Activated naive CD4-positive, alpha-beta T cell treated with anti-CD3 and anti-CD28 coated beads, Interleukin-2, amount 50 U/mL, for 72 hours (primary cell): ENCODE measurements around the gene JMY. TPM values are rescaled to one million over a fixed set of nuclear protein-coding genes. Genes with fewer than 3 reads are reported as not detected.

Source experiments
- ATAC-seq, 2 donors: fragments of 150-1000 bp; cut with Tn5 transposase; 2 replicates each; pipeline ENCODE4 v1.10.0; 2021; ENCODE audit warnings: mild to moderate bottlenecking in 2 of 2, moderate library complexity in 2 of 2
- DNase-seq, 2 donors: peaks; one replicate each; pipeline ENCODE4 v3.0.0; 2021 to 2022; ENCODE audit warnings: low spot score in 2 of 2
- H3K27ac Mint-ChIP-seq, 2 donors: one replicate each; pipeline ENCODE4 v1.8.0; 2022; ENCODE audit warnings: mild to moderate bottlenecking in 2 of 2, mixed read lengths in 2 of 2
- H3K36me3 Mint-ChIP-seq, 2 donors: one replicate each; pipeline ENCODE4 v1.8.0; 2022; ENCODE audit warnings: mixed read lengths in 2 of 2
- H3K9me3 Mint-ChIP-seq, 2 donors: one replicate each; pipeline ENCODE4 v1.8.0; 2022; ENCODE audit warnings: mixed read lengths in 2 of 2
- total RNA-seq, 2 donors: library from RNA; stranded (reverse); gene quantifications; one replicate each; pipeline ENCODE4 v1.2.3, GENCODE V29; 2022

JMY gene, protein sequence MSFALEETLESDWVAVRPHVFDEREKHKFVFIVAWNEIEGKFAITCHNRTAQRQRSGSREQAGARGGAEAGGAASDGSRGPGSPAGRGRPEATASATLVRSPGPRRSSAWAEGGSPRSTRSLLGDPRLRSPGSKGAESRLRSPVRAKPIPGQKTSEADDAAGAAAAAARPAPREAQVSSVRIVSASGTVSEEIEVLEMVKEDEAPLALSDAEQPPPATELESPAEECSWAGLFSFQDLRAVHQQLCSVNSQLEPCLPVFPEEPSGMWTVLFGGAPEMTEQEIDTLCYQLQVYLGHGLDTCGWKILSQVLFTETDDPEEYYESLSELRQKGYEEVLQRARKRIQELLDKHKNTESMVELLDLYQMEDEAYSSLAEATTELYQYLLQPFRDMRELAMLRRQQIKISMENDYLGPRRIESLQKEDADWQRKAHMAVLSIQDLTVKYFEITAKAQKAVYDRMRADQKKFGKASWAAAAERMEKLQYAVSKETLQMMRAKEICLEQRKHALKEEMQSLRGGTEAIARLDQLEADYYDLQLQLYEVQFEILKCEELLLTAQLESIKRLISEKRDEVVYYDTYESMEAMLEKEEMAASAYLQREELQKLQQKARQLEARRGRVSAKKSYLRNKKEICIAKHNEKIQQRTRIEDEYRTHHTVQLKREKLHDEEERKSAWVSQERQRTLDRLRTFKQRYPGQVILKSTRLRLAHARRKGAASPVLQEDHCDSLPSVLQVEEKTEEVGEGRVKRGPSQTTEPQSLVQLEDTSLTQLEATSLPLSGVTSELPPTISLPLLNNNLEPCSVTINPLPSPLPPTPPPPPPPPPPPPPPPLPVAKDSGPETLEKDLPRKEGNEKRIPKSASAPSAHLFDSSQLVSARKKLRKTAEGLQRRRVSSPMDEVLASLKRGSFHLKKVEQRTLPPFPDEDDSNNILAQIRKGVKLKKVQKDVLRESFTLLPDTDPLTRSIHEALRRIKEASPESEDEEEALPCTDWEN
- total RNA-seq, result 10 to 100 TPM in 1 of 2 donors, 1 to 10 TPM in 1; 7.4 to 10.0 TPM

DNA sequence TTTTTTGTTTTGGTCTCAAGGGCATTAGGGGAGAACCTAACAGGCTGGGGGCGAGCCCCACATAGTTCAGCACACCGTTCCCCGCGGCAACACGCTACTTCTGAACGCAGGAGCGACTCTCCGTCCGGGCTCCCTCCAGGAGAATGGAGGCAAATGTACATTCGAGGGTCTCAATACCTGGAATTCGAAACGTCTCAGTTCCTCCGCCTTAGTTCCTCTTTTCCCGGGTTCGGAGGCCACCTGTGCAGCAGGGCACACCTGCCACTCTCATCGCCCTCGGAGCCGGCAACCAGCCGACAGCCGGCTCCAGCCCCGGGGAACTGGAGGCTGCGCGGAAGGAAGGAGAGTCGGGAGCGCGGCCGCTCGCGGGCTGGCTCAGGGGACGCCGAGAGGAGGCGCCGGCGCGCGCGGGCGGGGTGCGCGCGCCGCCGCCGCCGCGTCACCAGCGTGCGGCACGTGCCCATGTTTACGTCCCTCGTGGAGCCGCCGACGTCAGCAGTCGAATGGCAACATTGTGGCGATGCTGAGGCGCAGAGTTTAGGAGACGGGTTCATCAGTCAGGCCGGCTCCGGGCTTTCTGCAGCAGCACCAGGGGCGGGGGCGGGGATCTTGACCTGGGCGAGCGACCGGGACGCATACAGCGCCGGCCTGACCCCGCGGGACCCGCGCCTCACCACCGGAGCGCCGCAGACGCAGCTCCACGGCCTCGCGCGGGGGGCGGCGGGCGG is at the start of gene JMY:
Gene JMY (plus strand): TSS at position 498 of the 728 bp plus-strand sequence. CDS start 520 bp downstream, outside the sequence.
- Mint-ChIP-seq H3K27ac (peak within 1 kb of the TSS; percentile 99 to 100), H3K36me3 (peaks cover 10 to 15% of the 10 kb centered on the region in 2 donors), H3K9me3 (no peaks in the 10 kb centered on the region)
- ATAC-seq, result peak; percentile 71 to 81
- peak; percentile 73 to 83 for DNase-seq

GRCh38 chr5:79186455-79186854 is 49.5 kb upstream of the JMY start:
- DNase-seq (no peak), ATAC-seq (no peak)
- Mint-ChIP-seq H3K9me3 (no peaks in the 10 kb centered on the region), H3K36me3 (no peaks in the 10 kb centered on the region), H3K27ac (no peak overlapping the region)

GRCh38 chr5:79189439-79190234 is 46.3 kb upstream of the JMY start:
- no peak for ATAC-seq
- DNase-seq, result no peak
- Mint-ChIP-seq H3K36me3 (no peaks in the 10 kb centered on the region), H3K27ac (no peak overlapping the region), H3K9me3 (no peaks in the 10 kb centered on the region)

- Mint-ChIP-seq H3K36me3 (no peaks in the 10 kb centered on the region), H3K27ac (no peak overlapping the region), H3K9me3 (no peaks in the 10 kb centered on the region)
- ATAC-seq (no peak), DNase-seq (no peak)
These were observed 45.7 kb upstream of the JMY start for GRCh38 chr5:79190235-79190529.

DNA sequence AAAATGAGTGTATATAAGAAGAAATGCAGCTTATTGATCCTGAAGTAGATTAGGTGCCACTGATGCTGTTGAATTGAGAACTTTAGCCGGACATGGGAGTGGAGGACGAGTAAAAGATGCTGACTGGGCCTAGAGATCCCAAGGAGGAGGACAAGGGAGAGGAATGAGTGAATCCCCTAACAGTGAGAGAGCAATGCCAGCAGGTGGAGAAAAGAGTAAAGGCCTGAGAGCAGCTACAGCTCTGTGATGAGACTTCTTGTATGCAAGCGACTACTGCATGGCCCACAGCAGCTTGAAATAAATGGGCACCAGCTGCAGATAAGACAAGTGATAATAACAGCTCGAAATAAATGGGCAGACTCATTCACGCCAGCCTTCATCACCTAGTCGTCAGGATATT is 44.5 kb upstream of the JMY start:
- ATAC-seq (no peak), DNase-seq (no peak)
- Mint-ChIP-seq H3K27ac (peak overlapping the region in 1 of 2 donors; percentile 57), H3K9me3 (no peaks in the 10 kb centered on the region), H3K36me3 (no peaks in the 10 kb centered on the region)

- Mint-ChIP-seq H3K27ac (no peak overlapping the region), H3K36me3 (no peaks in the 10 kb centered on the region), H3K9me3 (no peaks in the 10 kb centered on the region)
- ATAC-seq (no peak), DNase-seq (no peak)
These were observed 42.3 kb upstream of the JMY start for GRCh38 chr5:79193643-79194042.

GRCh38 chr5:79200573-79201183 is 35.3 kb upstream of the JMY start:
- ATAC-seq, result no peak
- Mint-ChIP-seq H3K27ac (peak overlapping the region in 1 of 2 donors; percentile 37), H3K36me3 (no peaks in the 10 kb centered on the region), H3K9me3 (no peaks in the 10 kb centered on the region)
- DNase-seq, result no peak

DNA sequence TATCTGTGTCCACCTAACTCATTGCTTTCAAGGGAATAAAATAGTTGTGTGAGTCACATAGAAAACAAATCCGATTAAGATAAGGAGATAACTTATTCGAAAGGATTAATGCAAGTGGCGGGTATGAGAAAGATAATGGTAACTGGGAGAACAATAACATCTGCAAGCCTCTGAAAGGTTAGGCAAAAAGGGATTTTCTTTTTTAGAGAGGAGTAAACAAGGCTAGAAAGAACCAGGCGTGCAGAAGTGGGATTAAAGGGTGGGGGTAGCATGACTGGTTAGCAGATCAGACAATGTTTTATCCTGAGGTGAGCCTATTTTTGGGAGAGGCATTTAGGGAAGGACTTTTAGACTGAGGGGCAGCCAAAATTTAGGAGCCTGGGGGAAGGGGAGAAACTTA is 34.7 kb upstream of the JMY start:
- no peak for ATAC-seq

DNA sequence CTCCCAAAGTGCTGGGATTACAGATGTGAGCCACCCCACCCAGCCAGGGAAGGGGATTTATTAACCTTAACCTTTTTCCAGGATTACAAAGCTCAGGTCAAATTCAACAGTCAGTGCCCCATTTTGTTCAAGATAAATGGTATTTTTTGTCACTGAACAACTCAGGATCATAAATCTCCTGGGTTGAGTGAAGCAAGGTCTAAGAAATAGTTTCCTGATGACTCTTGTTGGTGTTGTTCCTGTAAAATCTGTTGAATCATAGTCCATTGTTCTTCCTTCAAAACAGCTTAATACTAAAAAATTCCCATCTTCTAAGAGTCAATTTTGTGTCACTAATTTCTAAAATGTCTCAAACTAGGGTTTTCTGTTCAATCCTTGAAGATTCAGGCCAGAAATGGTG is 33.9 kb upstream of the JMY start:
- no peak for DNase-seq
- Mint-ChIP-seq H3K36me3 (no peaks in the 10 kb centered on the region), H3K27ac (no peak overlapping the region), H3K9me3 (no peaks in the 10 kb centered on the region)
- ATAC-seq, result no peak

More for the DNA sequence above, 34.7 kb upstream of the JMY start:
- Mint-ChIP-seq H3K36me3 (no peaks in the 10 kb centered on the region), H3K9me3 (no peaks in the 10 kb centered on the region), H3K27ac (no peak overlapping the region)
- no peak for DNase-seq

DNA sequence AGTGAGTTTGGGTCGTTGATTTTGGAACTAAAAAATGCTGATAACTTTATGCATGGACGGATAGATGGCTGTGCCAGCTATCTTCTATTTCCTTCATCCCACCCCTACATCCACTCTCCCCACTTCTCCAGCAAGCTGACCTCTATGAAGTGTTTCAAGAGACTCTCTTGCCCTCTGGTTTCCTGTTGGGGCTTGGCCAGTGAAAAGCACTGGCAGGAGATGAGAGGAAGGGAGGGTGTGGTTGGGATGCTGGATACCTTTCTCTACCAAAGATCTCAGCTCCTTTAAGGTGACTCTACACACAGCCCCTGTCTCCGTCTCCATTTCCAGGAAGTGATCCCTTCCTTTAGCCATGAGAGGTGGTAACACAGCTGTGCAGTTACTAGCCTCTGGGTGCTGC is 30.0 kb upstream of the JMY start:
- Mint-ChIP-seq H3K36me3 (no peaks in the 10 kb centered on the region), H3K27ac (no peak overlapping the region), H3K9me3 (no peaks in the 10 kb centered on the region)
- DNase-seq (no peak), ATAC-seq (no peak)

GRCh38 chr5:79206541-79206940 is 29.4 kb upstream of the JMY start:
- Mint-ChIP-seq H3K9me3 (no peaks in the 10 kb centered on the region), H3K27ac (no peak overlapping the region), H3K36me3 (no peaks in the 10 kb centered on the region)
- no peak for ATAC-seq
- no peak for DNase-seq

DNA sequence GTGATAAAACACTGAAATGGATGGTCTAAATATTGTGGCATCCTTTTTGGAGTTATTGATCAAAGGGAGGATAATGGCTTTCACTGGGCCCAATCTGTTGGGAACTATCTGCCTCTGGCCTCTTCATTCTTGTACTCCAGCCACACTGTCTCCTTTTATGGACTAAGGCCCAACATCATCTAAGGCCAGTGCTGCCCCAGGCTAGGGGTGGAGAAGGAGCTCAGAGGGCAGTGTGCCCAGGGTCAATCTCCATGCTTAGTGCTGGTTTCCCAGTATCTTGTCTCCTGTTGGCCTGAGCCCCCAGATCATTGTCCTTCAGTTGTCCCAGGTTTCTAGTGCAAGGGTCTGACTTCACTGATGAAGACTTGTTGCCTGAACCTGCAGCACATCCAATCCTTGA is 26.4 kb upstream of the JMY start:
- ATAC-seq (no peak), DNase-seq (no peak)
- H3K36me3 Mint-ChIP-seq, result no peaks in the 10 kb centered on the region
- H3K9me3 Mint-ChIP-seq, result no peaks in the 10 kb centered on the region
- no peak overlapping the region for H3K27ac Mint-ChIP-seq

GRCh38 chr5:79224286-79224984 is 11.5 kb upstream of the JMY start:
- no peaks in the 10 kb centered on the region for H3K36me3 Mint-ChIP-seq
- no peak overlapping the region for H3K27ac Mint-ChIP-seq
- DNase-seq, result no peak
- no peaks in the 10 kb centered on the region for H3K9me3 Mint-ChIP-seq
- no peak for ATAC-seq

DNA sequence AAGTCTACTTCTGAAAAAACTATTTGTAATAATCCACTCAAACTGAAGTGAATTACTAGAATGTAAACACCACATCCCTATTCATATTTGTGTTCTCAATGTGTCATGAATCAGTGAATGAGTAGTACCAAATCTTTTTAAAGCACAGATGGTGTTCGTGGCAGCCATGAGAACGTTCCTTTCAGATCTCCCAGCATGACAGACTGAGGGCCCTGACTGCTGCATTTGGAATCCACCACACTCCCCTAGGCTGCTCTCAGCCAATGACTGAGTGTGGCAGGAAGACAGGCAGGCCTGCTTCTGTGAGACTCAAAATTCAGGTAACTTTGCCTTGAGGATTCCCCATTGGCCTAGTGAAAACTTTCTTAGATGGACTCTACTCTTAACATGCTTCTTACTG is 10.9 kb upstream of the JMY start:
- Mint-ChIP-seq H3K9me3 (no peaks in the 10 kb centered on the region), H3K36me3 (no peaks in the 10 kb centered on the region), H3K27ac (no peak overlapping the region)
- ATAC-seq (peak in 1 of 2 donors; percentile 54), DNase-seq (no peak)

DNA sequence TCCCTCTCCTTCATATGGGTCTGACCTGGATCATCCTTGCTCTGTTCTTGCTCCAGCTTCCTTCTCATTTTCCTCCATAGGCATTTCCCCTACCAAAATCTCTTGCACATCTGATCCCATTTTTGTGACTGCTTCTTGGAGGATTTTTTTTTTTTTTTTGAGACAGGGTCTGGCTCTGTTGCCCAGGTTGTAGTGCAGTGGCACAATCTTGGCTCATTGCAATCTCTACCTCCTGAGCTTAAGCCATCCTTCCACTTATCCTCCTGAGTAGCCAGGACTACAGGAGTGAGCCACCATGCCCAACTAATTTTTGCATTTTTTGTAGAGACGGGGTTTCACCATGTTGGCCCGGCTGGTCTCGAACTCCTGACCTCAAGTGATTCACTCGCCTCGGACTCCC is 10.5 kb upstream of the JMY start:
- Mint-ChIP-seq H3K9me3 (no peaks in the 10 kb centered on the region), H3K36me3 (no peaks in the 10 kb centered on the region), H3K27ac (no peak overlapping the region)
- no peak for DNase-seq
- no peak for ATAC-seq
